Measurements from ENCODE around the gene CASP10. TPM values are rescaled to one million over a fixed set of nuclear protein-coding genes. Genes with fewer than 3 reads are reported as not detected.
"Not testable (repeated sequence)": the region's sequence is repeated elsewhere in the genome, so short reads cannot be mapped to it uniquely, and the experiment has no call there.

The CASP10 gene
- total RNA-seq, 1 donor from 2014 or later = 26.7 TPM

DNA sequence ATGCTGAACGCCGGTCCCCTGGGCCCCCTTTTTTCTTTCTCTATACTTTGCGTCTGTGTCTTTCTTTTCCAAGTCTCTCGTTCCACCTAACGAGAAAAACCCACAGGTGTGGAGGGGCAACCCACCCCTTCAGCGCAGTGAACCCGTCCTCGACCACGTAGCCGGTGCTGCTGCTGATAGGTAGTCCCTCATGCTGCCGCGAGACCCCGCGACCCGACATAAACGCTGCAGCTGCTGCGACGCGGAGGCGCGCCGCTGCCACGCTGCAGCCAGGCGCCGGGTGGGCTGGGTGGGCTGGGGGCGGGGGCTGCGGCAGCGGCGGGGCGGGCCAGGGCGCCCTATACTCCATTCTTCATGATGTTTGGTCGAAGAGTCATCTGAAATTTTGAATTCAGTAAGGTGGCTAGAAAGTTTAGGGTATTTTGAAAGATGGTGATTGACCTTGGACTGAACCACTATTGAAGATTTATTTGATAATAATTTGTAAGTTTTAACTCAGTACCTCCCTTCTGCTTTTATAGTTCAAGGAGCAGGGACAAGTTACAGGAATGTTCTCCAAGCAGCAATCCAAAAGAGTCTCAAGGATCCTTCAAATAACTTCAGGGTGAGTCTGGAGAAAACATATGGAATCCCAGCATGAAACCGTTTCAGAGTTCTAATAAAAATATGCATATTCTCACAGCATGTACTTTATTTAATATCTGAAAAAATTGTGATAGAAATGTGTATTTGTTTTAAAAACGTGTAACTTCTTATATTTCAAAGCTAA lies 42.9 kb upstream of the CASP10 start:
- DNase-seq = no peak
- H3K4me3 ChIP-seq = no peak overlapping the region

DNA sequence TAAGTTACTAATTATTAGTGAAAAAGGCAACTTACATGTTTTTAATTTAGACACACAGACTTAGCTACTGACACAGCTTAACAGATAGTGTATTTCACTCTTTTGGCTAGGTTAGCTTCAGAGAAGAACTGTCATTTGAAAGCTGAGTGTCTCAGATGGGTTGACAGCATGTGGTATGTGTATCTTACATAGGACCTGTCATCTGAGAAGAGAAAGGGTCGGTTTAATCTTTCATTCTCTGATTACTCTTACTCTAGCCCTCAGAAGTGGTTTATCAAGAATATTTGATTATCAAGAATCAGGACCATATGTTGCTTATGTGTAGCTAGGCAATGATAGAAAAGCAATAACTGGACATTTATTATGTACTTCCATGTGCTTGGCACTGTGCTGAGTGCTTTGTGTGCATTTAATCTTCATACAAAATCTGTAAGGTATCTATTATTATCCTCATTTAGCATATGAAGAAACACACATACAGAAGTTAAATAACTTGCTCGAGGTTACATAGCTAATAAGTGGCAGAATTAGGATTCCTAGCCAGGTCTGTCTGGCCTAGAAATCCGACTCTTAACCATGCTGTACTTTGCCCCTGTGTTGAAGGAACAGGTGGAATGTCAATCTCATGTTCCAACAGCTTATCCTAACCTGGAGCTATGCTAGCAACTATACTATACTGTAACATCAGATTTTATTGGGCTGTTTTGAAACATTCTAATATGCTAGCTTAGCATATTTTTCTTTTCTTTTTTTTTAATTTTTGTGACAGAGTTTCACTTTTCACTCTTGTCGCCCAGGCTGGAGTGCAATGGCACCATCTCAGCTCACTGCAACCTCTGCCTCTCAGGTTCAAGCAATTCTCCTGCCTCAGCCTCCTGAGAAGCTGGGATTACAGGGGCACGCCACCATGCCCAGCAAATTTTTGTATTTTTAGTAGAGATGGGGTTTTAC lies 38.6 kb upstream of the CASP10 start:
- DNase-seq = no peak
- intact Hi-C loops (cut with DNase I) = no loop called here
- no peak overlapping the region for H3K27ac ChIP-seq
- no peaks in the 10 kb centered on the region for H3K27me3 ChIP-seq (ENCODE audit: low read depth)
- no peak for ATAC-seq
- H3K36me3 ChIP-seq = peaks cover 98% of the 10 kb centered on the region
- no peak overlapping the region for H3K4me3 ChIP-seq
- no peaks in the 10 kb centered on the region for H3K9me3 ChIP-seq
- H3K4me1 ChIP-seq = peaks cover 23% of the 10 kb centered on the region
- TF ChIP-seq, protein P1, sequence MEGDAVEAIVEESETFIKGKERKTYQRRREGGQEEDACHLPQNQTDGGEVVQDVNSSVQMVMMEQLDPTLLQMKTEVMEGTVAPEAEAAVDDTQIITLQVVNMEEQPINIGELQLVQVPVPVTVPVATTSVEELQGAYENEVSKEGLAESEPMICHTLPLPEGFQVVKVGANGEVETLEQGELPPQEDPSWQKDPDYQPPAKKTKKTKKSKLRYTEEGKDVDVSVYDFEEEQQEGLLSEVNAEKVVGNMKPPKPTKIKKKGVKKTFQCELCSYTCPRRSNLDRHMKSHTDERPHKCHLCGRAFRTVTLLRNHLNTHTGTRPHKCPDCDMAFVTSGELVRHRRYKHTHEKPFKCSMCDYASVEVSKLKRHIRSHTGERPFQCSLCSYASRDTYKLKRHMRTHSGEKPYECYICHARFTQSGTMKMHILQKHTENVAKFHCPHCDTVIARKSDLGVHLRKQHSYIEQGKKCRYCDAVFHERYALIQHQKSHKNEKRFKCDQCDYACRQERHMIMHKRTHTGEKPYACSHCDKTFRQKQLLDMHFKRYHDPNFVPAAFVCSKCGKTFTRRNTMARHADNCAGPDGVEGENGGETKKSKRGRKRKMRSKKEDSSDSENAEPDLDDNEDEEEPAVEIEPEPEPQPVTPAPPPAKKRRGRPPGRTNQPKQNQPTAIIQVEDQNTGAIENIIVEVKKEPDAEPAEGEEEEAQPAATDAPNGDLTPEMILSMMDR (IDR thresholded peaks at IDR 0.05) = no peak

More for the DNA sequence above, 42.9 kb upstream of the CASP10 start:
- Histone ChIP-seq H3K9me3 (no peaks in the 10 kb centered on the region), H3K27me3 (ENCODE audit: low read depth) (no peaks in the 10 kb centered on the region), H3K27ac (peak overlapping the region; percentile 76), H3K4me1 (peaks cover 44% of the 10 kb centered on the region), H3K36me3 (peaks cover 98% of the 10 kb centered on the region)
- peak; percentile 53 to 72 for ATAC-seq
- TF ChIP-seq, protein P1 (IDR thresholded peaks at IDR 0.05) = no peak
- intact Hi-C loops (cut with DNase I) = no loop called here

DNA sequence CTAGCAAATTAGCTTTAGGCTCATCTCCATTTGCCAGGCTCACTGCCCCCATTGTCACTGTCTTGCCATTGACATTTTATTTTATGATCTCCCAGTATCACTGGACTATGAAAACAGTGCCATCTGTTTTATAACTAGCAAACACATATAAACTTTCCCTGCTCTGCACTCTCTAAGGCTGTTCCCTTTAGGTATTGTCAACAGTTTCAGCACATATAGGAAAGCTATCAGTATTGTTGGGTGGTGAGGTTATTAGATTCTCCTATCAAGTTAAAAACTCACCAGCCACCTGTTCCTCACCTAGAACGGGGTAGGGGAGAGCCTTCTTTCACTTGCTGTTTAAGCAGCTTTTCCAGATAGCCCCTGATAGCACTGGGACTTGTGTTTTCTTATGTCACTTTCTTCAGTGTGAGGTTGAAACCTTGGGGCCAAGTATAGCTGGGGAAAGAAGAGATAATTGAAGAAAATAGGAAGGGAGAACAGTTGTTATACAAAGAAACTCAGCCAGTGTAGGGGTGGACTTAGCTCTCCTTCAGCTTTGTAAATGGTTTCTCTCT lies 34.4 kb upstream of the CASP10 start:
- intact Hi-C loops (cut with DNase I) = no loop called here
- Histone ChIP-seq H3K36me3 (peaks cover 96% of the 10 kb centered on the region), H3K4me1 (peaks cover 57% of the 10 kb centered on the region), H3K27me3 (ENCODE audit: low read depth) (no peaks in the 10 kb centered on the region), H3K27ac (peak overlapping the region; percentile 76), H3K9me3 (no peaks in the 10 kb centered on the region), H3K4me3 (no peak overlapping the region)
- TF ChIP-seq, protein P1 (IDR thresholded peaks at IDR 0.05) = no peak
- ATAC-seq (peak in 1 of 2 donors; percentile 1), DNase-seq (no peak)

DNA sequence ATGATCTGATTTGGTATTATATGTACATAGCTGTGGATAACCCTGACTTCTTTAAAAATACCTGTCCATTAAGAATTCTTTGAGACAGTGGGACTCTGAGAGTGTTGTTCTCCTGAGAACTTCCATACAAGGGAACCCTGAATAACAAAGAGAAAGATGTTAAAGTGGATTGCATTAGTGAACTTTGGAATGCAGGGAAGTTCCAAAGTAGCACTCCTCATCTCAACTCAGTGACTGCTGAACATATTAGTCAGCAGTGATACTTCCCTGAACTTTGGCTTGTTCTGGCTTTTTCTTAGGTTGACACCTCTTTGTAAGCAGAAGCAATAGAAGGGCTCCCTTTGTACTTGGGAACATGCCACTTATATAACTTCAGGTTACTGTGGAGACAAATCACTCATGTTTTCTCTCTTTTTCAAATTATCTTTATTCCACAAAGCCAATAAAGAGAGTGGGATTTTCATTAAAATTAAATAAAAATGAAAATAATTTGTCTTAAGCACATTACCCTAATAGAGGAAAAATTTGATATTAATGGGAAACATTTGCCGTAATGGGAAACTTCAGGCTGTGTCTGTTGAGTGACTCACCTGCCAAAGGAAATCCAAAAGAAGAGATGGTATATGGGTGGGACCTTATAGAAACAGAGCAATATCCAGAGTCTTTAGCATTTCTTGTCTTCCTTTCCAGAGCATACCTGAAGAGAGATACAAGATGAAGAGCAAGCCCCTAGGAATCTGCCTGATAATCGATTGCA lies 33.7 kb upstream of the CASP10 start:
- H3K27me3 ChIP-seq (ENCODE audit: low read depth) = no peaks in the 10 kb centered on the region
- no peaks in the 10 kb centered on the region for H3K9me3 ChIP-seq
- DNase-seq = no peak
- H3K4me3 ChIP-seq = no peak overlapping the region
- TF ChIP-seq, protein P1 (IDR thresholded peaks at IDR 0.05) = no peak
- H3K36me3 ChIP-seq = peaks cover 96% of the 10 kb centered on the region
- H3K27ac ChIP-seq = peak overlapping the region; percentile 76
- intact Hi-C loops (cut with DNase I) = no loop called here
- peaks cover 57% of the 10 kb centered on the region for H3K4me1 ChIP-seq
- ATAC-seq = peak; percentile 77 to 81

DNA sequence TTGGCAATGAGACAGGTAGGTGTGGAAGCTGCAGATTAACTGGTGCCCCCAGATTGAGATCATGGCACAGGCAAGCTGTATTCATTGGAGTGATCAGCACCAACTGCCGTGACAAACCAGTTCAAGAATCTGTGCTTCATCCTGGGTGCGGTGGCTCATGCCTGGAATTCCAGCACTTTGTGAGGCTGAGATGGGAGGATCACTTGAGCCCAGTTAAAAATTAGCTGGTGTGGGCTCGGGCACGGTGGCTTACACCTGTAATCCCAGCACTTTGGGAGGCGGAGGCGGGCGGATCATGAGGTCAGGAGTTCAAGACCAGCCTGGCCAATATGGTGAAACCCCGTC lies 33.1 kb upstream of the CASP10 start:
- intact Hi-C loops (cut with DNase I); DNase-seq; H3K27me3 ChIP-seq (ENCODE audit: low read depth); H3K4me3 ChIP-seq; H3K9me3 ChIP-seq: not testable (repeated sequence)
- peak; percentile 38 to 40 for ATAC-seq
- Histone ChIP-seq H3K4me1 (peaks cover 60% of the 10 kb centered on the region), H3K27ac (peak overlapping the region; percentile 76), H3K36me3 (peaks cover 96% of the 10 kb centered on the region)
